ENCODE measurements around the gene ABCA10. TPM values are rescaled to one million over a fixed set of nuclear protein-coding genes. Genes with fewer than 3 reads are reported as not detected.
"Not testable (repeated sequence)": the region's sequence is repeated elsewhere in the genome, so short reads cannot be mapped to it uniquely, and the experiment has no call there.

The ABCA10 gene
- total RNA-seq, 1 donor from 2014 or later: 1.8 TPM

- H3K4me1 Mint-ChIP-seq (ENCODE audit: unreplicated experiment): peaks cover 7% of the 10 kb centered on the region
- no peak overlapping the region for H3K4me3 Mint-ChIP-seq (ENCODE audit: unreplicated experiment)
- no peak for TF ChIP-seq CTCF (IDR thresholded peaks at IDR 0.05)
- no peak overlapping the region for H3K27ac Mint-ChIP-seq (ENCODE audit: unreplicated experiment)
- no peaks in the 10 kb centered on the region for H3K27me3 Mint-ChIP-seq (ENCODE audit: unreplicated experiment)
- peaks cover 5% of the 10 kb centered on the region for H3K36me3 Mint-ChIP-seq (ENCODE audit: unreplicated experiment)
- no peak for DNase-seq (ENCODE audit: extremely low spot score, unreplicated experiment)
- no peaks in the 10 kb centered on the region for H3K9me3 Mint-ChIP-seq (ENCODE audit: unreplicated experiment)
Measured at GRCh38 chr17:69218986-69219385, 9.6 kb downstream of the ABCA10 start.

- Mint-ChIP-seq H3K27ac (ENCODE audit: unreplicated experiment) (no peak overlapping the region), H3K27me3 (ENCODE audit: unreplicated experiment) (no peaks in the 10 kb centered on the region), H3K4me3 (ENCODE audit: unreplicated experiment) (no peak overlapping the region), H3K4me1 (ENCODE audit: unreplicated experiment) (no peaks in the 10 kb centered on the region), H3K9me3 (ENCODE audit: unreplicated experiment) (peaks cover 8% of the 10 kb centered on the region), H3K36me3 (ENCODE audit: unreplicated experiment) (peaks cover 5% of the 10 kb centered on the region)
- no peak for DNase-seq (ENCODE audit: extremely low spot score, unreplicated experiment)
- no peak for TF ChIP-seq CTCF (IDR thresholded peaks at IDR 0.05)
Measured at GRCh38 chr17:69213059-69213813, 15.4 kb downstream of the ABCA10 start.

GRCh38 chr17:69208640-69209039, 20.0 kb downstream of the ABCA10 start:
- no peaks in the 10 kb centered on the region for H3K27me3 Mint-ChIP-seq (ENCODE audit: unreplicated experiment)
- no peaks in the 10 kb centered on the region for H3K4me1 Mint-ChIP-seq (ENCODE audit: unreplicated experiment)
- DNase-seq (ENCODE audit: extremely low spot score, unreplicated experiment): no peak
- H3K9me3 Mint-ChIP-seq (ENCODE audit: unreplicated experiment): peaks cover 8% of the 10 kb centered on the region
- H3K27ac Mint-ChIP-seq (ENCODE audit: unreplicated experiment): no peak overlapping the region
- no peak overlapping the region for H3K4me3 Mint-ChIP-seq (ENCODE audit: unreplicated experiment)
- no peak for TF ChIP-seq CTCF (IDR thresholded peaks at IDR 0.05)
- peaks cover 4% of the 10 kb centered on the region for H3K36me3 Mint-ChIP-seq (ENCODE audit: unreplicated experiment)

- no peaks in the 10 kb centered on the region for H3K4me1 Mint-ChIP-seq (ENCODE audit: unreplicated experiment)
- no peak overlapping the region for H3K4me3 Mint-ChIP-seq (ENCODE audit: unreplicated experiment)
- H3K27me3 Mint-ChIP-seq (ENCODE audit: unreplicated experiment): no peaks in the 10 kb centered on the region
- no peak for TF ChIP-seq CTCF (IDR thresholded peaks at IDR 0.05)
- no peak overlapping the region for H3K27ac Mint-ChIP-seq (ENCODE audit: unreplicated experiment)
- peaks cover 8% of the 10 kb centered on the region for H3K9me3 Mint-ChIP-seq (ENCODE audit: unreplicated experiment)
- DNase-seq (ENCODE audit: extremely low spot score, unreplicated experiment): no peak
- peaks cover 3% of the 10 kb centered on the region for H3K36me3 Mint-ChIP-seq (ENCODE audit: unreplicated experiment)
Measured at GRCh38 chr17:69207151-69207550, 21.5 kb downstream of the ABCA10 start.

- Mint-ChIP-seq H3K27me3 (ENCODE audit: unreplicated experiment) (peaks cover 2% of the 10 kb centered on the region), H3K4me1 (ENCODE audit: unreplicated experiment) (no peaks in the 10 kb centered on the region), H3K27ac (ENCODE audit: unreplicated experiment) (no peak overlapping the region), H3K9me3 (ENCODE audit: unreplicated experiment) (no peaks in the 10 kb centered on the region), H3K36me3 (ENCODE audit: unreplicated experiment) (no peaks in the 10 kb centered on the region), H3K4me3 (ENCODE audit: unreplicated experiment) (no peak overlapping the region)
- TF ChIP-seq CTCF (IDR thresholded peaks at IDR 0.05): no peak
- DNase-seq (ENCODE audit: extremely low spot score, unreplicated experiment): no peak
Measured at GRCh38 chr17:69198238-69198637, 30.4 kb downstream of the ABCA10 start.

- H3K27me3 Mint-ChIP-seq (ENCODE audit: unreplicated experiment); H3K4me1 Mint-ChIP-seq (ENCODE audit: unreplicated experiment); H3K4me3 Mint-ChIP-seq (ENCODE audit: unreplicated experiment); H3K36me3 Mint-ChIP-seq (ENCODE audit: unreplicated experiment); H3K27ac Mint-ChIP-seq (ENCODE audit: unreplicated experiment); DNase-seq (ENCODE audit: extremely low spot score, unreplicated experiment); H3K9me3 Mint-ChIP-seq (ENCODE audit: unreplicated experiment): not testable (repeated sequence)
Measured at GRCh38 chr17:69196105-69196653, 32.4 kb downstream of the ABCA10 start.

All from osteocyte (in vitro differentiated cells).